Panc1 (cell line): ENCODE measurements around the gene LRRC71.

Experiments used
- POLR2AphosphoS5 ChIP-seq: IDR thresholded peaks from 2 replicates; pipeline ENCODE4 v1.6.1; 2012; ENCODE audit warnings: mild to moderate bottlenecking, low read depth, low read length, moderate library complexity
- REST ChIP-seq, 2 experiments: IDR thresholded peaks; 2 replicates each; pipeline ENCODE4 v1.6.1; 2011 to 2012; ENCODE audit warnings: low read depth in 2 of 2, control low read depth in 1 of 2, low read length in 1 of 2, mild to moderate bottlenecking in 1 of 2, moderate library complexity in 1 of 2; ENCODE audit not compliant: insufficient read depth in 1 of 2
- TF ChIP-seq, protein P1 (sequence below): fragments of 450-650 bp; IDR thresholded peaks from 2 replicates; pipeline ENCODE4 v1.5.1; 2017; ENCODE audit warnings: mild to moderate bottlenecking

DNA sequence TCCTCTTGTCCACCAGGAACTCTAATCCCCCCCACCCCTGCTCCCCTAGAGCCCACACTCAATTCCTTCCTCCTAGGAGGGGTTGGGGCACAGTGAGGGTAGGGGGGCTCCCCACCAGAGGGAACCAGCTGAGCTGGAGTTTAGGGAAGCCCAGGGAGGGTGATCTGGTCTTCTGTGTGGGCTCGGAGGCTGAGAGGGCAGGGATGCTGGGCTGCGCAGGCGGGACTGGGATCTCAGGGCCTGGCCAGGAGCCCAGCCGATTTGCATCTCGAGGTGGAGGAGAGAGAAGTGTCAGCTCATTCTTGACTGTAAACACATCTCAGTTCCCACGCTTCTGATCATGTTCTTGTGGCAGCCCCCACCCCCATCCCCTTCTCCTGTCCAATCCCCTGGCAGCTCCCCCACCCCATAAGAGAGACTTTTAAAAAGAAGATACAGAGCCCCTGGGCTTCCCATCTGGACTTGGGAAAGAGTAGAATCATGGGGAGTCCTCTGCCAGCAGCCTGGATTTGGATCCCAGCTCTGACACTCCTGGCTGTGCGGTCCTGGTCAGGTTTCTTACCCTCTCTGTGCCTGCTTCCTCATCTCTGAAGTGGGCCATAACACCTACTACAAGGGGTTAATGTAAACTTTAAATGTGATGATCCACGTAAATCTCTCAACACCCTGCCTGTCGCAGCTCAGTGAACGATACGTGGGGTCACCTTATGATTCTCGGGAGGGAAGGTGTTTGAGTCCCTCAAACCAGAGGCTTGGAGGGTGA, 20.3 kb upstream of the LRRC71 start:
- TF ChIP-seq, protein P1, sequence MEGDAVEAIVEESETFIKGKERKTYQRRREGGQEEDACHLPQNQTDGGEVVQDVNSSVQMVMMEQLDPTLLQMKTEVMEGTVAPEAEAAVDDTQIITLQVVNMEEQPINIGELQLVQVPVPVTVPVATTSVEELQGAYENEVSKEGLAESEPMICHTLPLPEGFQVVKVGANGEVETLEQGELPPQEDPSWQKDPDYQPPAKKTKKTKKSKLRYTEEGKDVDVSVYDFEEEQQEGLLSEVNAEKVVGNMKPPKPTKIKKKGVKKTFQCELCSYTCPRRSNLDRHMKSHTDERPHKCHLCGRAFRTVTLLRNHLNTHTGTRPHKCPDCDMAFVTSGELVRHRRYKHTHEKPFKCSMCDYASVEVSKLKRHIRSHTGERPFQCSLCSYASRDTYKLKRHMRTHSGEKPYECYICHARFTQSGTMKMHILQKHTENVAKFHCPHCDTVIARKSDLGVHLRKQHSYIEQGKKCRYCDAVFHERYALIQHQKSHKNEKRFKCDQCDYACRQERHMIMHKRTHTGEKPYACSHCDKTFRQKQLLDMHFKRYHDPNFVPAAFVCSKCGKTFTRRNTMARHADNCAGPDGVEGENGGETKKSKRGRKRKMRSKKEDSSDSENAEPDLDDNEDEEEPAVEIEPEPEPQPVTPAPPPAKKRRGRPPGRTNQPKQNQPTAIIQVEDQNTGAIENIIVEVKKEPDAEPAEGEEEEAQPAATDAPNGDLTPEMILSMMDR = no peak
- TF ChIP-seq POLR2AphosphoS5 = no peak
- no peak for TF ChIP-seq REST (IDR thresholded peaks at IDR 0.05; ENCODE audit: insufficient read depth in 1 of 2, low read depth in 2 of 2, low read length in 1 of 2)
